Measurements from ENCODE around the gene DNAI7.

DNA sequence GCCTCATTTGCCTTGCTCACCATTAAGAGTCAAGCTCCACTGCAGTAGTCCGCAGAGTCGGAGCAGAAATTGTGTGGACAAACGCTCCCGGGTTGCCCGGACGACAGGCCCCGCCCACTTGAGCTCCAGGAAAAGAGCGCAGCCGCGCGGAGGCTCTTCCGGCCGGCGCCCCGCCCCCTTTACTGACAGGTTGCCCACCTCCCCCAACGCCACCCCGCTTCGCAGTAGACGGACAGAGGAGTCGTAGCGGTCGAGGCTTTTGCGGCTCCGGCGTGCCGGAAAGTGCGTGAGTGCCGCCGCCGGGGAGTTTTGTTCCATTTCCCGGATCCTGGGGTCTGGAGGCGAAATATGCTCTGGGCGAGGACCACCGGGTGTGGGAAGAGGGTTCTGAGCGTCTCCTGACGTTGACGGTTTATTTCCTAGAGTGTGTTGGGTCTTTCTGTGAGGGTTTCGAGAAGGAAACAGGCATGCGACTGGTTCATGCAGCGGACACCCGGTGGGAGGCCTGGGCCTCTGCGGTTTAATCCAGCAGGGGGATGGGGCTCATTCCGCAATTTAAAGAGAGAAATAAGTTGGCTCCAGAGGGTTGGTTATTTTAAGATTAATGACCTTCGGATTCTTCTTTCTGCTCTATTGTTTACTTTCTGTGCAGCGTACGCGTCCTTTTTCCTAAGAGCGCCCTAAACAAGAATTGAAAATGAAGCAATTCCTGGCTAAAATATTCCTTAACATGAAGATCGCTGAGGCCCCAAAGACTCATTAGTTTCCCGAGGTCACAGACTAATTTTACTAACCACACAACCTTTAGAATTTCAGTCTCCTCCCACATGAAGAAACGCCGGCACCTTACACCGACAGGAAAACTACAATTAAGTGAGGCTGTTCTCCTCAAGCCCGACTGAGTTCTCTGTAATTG is at the start of gene DNAI7, which contains the start of gene ETFRF1:
- TF ChIP-seq, protein P1, sequence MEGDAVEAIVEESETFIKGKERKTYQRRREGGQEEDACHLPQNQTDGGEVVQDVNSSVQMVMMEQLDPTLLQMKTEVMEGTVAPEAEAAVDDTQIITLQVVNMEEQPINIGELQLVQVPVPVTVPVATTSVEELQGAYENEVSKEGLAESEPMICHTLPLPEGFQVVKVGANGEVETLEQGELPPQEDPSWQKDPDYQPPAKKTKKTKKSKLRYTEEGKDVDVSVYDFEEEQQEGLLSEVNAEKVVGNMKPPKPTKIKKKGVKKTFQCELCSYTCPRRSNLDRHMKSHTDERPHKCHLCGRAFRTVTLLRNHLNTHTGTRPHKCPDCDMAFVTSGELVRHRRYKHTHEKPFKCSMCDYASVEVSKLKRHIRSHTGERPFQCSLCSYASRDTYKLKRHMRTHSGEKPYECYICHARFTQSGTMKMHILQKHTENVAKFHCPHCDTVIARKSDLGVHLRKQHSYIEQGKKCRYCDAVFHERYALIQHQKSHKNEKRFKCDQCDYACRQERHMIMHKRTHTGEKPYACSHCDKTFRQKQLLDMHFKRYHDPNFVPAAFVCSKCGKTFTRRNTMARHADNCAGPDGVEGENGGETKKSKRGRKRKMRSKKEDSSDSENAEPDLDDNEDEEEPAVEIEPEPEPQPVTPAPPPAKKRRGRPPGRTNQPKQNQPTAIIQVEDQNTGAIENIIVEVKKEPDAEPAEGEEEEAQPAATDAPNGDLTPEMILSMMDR (conservative IDR thresholded peaks at IDR 0.05) = no peak; the same call in 1 of the 2 replicates
- peak; percentile 80 for TF ChIP-seq ZFX (IDR thresholded peaks at IDR 0.05)

Measured in C4-2B (cell line).